Aorta (tissue), 5 donors: ENCODE data around the gene POR. TPM values are rescaled to one million over a fixed set of nuclear protein-coding genes. Genes with fewer than 3 reads are reported as not detected.
"Not testable (repeated sequence)": the region's sequence is repeated elsewhere in the genome, so short reads cannot be mapped to it uniquely, and the experiment has no call there.

Source experiments
- ATAC-seq: fragments of 200-7000 bp; cut with Tn5 transposase; one replicate; pipeline ENCODE4 v1.9.1; 2022; ENCODE audit warnings: moderate library complexity; ENCODE audit not compliant: low FRiP score
- DNase-seq, 2 donors: peaks; one replicate each; pipeline ENCODE4 v3.0.0-alpha.2; 2020
- H3K27ac ChIP-seq, 2 donors: one replicate each; pipeline ENCODE4 v1.5.1; 2013; ENCODE audit warnings: low read length in 2 of 2, mild to moderate bottlenecking in 2 of 2, moderate library complexity in 2 of 2, control low read depth in 1 of 2, inconsistent platforms in 1 of 2, low read depth in 1 of 2
- H3K27me3 ChIP-seq, 2 donors: one replicate each; pipeline ENCODE4 v1.6.1; 2013; ENCODE audit warnings: control low read depth in 1 of 2, low read length in 1 of 2, mild to moderate bottlenecking in 1 of 2, moderate library complexity in 1 of 2; ENCODE audit not compliant: insufficient read depth in 2 of 2, control insufficient read depth in 1 of 2
- H3K36me3 ChIP-seq, 2 donors: one replicate each; pipeline ENCODE4 v1.6.1; 2013; ENCODE audit warnings: control low read depth in 1 of 2, low read length in 1 of 2, mild to moderate bottlenecking in 1 of 2; ENCODE audit not compliant: insufficient read depth in 2 of 2, control insufficient read depth in 1 of 2
- H3K4me1 ChIP-seq, 2 donors: one replicate each; pipeline ENCODE4 v1.6.1; 2013; ENCODE audit warnings: low read length in 2 of 2, control low read depth in 1 of 2, mild to moderate bottlenecking in 1 of 2, moderate library complexity in 1 of 2; ENCODE audit not compliant: insufficient read depth in 2 of 2, control insufficient read depth in 1 of 2
- H3K4me3 ChIP-seq, 2 donors: one replicate each; pipeline ENCODE4 v1.5.1; 2013; ENCODE audit warnings: low read length in 2 of 2, control low read depth in 1 of 2, mild to moderate bottlenecking in 1 of 2
- H3K9me3 ChIP-seq: one replicate; pipeline ENCODE4 v1.6.1; 2013; ENCODE audit warnings: mild to moderate bottlenecking, low read length; ENCODE audit not compliant: control insufficient read depth
- WGBS, 2 donors: extraction: QIAGEN DNeasy Blood & Tissue Kit; methylation state at CpG; one replicate each; pipeline ENCODE4 v1.1.7; 2013; 5-methylcytosine and 5-hydroxymethylcytosine counted together
- intact Hi-C, 2 donors: fragments of 100-400 bp; cut with DNase I; formaldehyde crosslinking; loops; one replicate each; pipeline versions ENCODE4 v1.14.2 to v1.15.0; 2022
- polyA plus RNA-seq, 2 donors: library from polyadenylated mRNA; stranded (reverse); fragments of 200-250 nt; gene quantifications; one replicate each; pipeline ENCODE4 v1.2.3, GENCODE V29; 2013
- total RNA-seq, 2 donors: library from RNA; stranded (reverse); fragmentation: NEBNext Ultra II Directional; extraction: Animal tissue kit (Norgen Biotek cat#: 25700); gene quantifications; one replicate each; pipeline ENCODE4 v1.2.1, GENCODE V29; 2021
- donor health status: healthy with polysubstance abuse.
- donor health status: Bipolar disorder and iron deficiency.
- donor health status: DM: no; HTN: no; CAD: no.
- donor health status: DM: no; HTN: no; CAD: no.
- donor health status: DM: yes; HTN: yes; CAD: no.

Gene POR
- total and polyA plus RNA-seq, 4 donors = 40.4 to 121 (median 79.6) TPM

DNA sequence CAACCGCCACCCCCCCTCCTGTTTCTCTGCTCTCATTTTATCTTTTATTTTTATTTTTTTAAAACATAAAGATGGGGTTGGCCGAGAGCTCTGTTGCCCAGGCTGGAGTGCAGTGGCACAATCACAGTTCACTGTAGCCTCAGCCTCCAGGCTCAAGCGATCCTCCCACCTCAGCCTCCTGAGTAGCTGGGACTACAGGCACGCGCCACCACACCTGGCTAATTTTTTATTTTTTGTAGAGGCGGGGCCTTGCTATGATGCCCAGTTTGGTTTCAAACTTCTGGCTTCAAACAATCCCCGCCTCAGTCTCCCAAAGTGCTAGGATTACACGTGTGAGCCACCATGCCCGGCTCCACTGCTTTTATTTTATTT lies 7.3 kb upstream of the POR start:
- DNase-seq, H3K4me1 ChIP-seq, intact Hi-C loops, H3K4me3 ChIP-seq, H3K9me3 ChIP-seq, H3K36me3 ChIP-seq, H3K27ac ChIP-seq, ATAC-seq, H3K27me3 ChIP-seq: not testable (repeated sequence)
- WGBS, 2 donors = 94 to 96% methylated on average over 9 of the region's 9 CpGs

DNA sequence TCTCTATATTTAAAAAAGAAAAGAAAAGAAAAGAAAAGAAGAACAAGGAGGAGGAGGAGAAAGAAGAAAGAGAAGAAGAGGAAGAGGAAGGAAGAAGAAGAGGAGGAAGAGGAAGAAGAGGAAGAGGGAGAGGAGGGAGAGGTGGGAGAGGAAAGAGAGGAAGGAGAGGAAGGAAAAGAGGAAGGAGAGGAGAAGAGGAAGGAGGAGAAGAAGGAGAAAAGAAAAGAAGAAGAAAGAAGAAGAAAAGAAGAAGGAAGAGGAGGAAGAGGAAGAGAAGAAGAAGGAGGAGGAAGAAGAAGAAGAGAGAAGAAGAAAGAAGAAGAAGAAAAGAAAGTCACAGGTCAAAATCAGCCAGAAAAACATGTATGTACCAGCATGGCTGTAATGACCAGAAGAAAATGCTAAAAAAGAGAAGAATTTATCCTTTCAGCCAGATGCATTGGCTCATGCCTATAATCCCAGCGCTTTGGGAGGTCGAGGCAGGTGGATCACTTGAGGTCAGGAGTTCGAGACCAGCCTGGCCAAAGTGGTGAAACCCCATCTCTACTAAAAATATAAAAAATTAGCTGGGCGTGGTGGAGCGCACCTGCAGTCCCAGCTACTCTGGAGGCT lies 5.3 kb upstream of the POR start:
- no peak for ATAC-seq

GRCh38 chr7:75911186-75911585 lies 3.8 kb upstream of the POR start:
- ATAC-seq, H3K27ac ChIP-seq, intact Hi-C loops, DNase-seq, H3K4me3 ChIP-seq, H3K9me3 ChIP-seq, H3K36me3 ChIP-seq, H3K4me1 ChIP-seq, H3K27me3 ChIP-seq: not testable (repeated sequence)
- WGBS, 2 donors = 57 to 65% methylated on average over 12 of the region's 12 CpGs

More for the DNA sequence above, 5.3 kb upstream of the POR start:
- no peak for DNase-seq
- WGBS, 2 donors = 90 to 94% methylated on average over 5 of the region's 5 CpGs
- no peak overlapping the region for H3K4me3 ChIP-seq
- intact Hi-C loops = no loop called here
- H3K9me3 ChIP-seq = no peaks in the 10 kb centered on the region
- no peaks in the 10 kb centered on the region for H3K36me3 ChIP-seq
- H3K4me1 ChIP-seq = no peaks in the 10 kb centered on the region
- H3K27ac ChIP-seq = no peak overlapping the region
- no peaks in the 10 kb centered on the region for H3K27me3 ChIP-seq

- intact Hi-C loops = no loop called here
- WGBS, 2 donors = 98 to 100% methylated on average over 6 of the region's 6 CpGs
- H3K4me3 ChIP-seq = no peak overlapping the region
These were observed 1.5 kb upstream of the POR start for GRCh38 chr7:75913437-75913836.

DNA sequence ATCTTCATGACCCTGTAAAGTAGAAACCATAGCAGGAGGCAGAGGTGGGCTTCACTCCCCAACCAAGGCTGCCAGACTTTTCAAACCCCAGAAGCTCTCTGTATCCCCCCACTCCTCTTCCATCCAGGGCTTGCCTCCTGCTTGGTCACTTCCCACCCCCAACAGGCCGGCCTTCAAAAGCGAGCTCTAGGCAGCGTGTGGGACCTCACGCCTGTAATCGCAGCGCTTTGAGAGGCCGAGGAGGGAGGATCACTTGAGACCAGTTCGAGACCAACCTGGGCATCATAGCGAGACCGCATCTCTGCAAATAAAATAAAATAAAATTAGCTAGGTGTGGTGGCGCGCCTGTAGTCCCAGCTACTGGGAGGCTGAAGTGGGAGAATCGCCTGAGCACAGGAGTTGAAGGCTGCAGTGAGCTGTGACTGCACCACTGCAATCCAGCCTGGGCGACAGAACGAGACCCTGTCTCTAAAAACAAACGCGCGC lies 743 bp upstream of the POR start:
- Histone ChIP-seq H3K36me3 (no peaks in the 10 kb centered on the region), H3K27me3 (no peaks in the 10 kb centered on the region), H3K9me3 (no peaks in the 10 kb centered on the region), H3K4me3 (peak overlapping the region; percentile 56 to 73), H3K4me1 (no peaks in the 10 kb centered on the region), H3K27ac (peak overlapping the region in 1 of 2 donors; percentile 65)
- DNase-seq (peak in 1 of 2 donors; percentile 48), ATAC-seq (no peak)
- WGBS, 2 donors = 31 to 36% methylated on average over 18 of the region's 18 CpGs
- intact Hi-C loops = no loop called here

More at GRCh38 chr7:75913437-75913836, 1.5 kb upstream of the POR start:
- ATAC-seq (no peak), DNase-seq (no peak)
- no peak overlapping the region for H3K27ac ChIP-seq
- H3K9me3 ChIP-seq = no peaks in the 10 kb centered on the region
- H3K27me3 ChIP-seq = no peaks in the 10 kb centered on the region
- H3K36me3 ChIP-seq = no peaks in the 10 kb centered on the region
- no peaks in the 10 kb centered on the region for H3K4me1 ChIP-seq

- 0 to 1% methylated on average over 32 of the region's 32 CpGs for WGBS, 2 donors
- DNase-seq (peak in 1 of 2 donors; percentile 48), ATAC-seq (peak; percentile 5)
- Histone ChIP-seq H3K36me3 (no peaks in the 10 kb centered on the region), H3K27me3 (no peaks in the 10 kb centered on the region), H3K27ac (peak overlapping the region in 1 of 2 donors; percentile 67), H3K4me1 (no peaks in the 10 kb centered on the region), H3K9me3 (no peaks in the 10 kb centered on the region), H3K4me3 (peak overlapping the region; percentile 38 to 91)
- intact Hi-C loops = loop anchor here (1.0 to 5.0 kb wide), 4 partner anchors 51 to 82 kb away; no protein-coding TSS in a partner anchor
These were observed 631 bp downstream of the POR start for GRCh38 chr7:75915416-75916156.

GRCh38 chr7:75916259-75916658 lies 1.3 kb downstream of the POR start:
- DNase-seq (no peak), ATAC-seq (no peak)
- H3K27me3 ChIP-seq = no peaks in the 10 kb centered on the region
- H3K27ac ChIP-seq = peak overlapping the region in 1 of 2 donors; percentile 67
- no peaks in the 10 kb centered on the region for H3K9me3 ChIP-seq
- WGBS, 2 donors = 23 to 28% methylated on average over 5 of the region's 5 CpGs
- H3K4me1 ChIP-seq = no peaks in the 10 kb centered on the region
- intact Hi-C loops = loop anchor here in 1 of 2 donors (5.0 kb wide), 2 partner anchors 51 to 81 kb away; no protein-coding TSS in a partner anchor
- H3K36me3 ChIP-seq = no peaks in the 10 kb centered on the region
- peak overlapping the region; percentile 38 to 91 for H3K4me3 ChIP-seq

DNA sequence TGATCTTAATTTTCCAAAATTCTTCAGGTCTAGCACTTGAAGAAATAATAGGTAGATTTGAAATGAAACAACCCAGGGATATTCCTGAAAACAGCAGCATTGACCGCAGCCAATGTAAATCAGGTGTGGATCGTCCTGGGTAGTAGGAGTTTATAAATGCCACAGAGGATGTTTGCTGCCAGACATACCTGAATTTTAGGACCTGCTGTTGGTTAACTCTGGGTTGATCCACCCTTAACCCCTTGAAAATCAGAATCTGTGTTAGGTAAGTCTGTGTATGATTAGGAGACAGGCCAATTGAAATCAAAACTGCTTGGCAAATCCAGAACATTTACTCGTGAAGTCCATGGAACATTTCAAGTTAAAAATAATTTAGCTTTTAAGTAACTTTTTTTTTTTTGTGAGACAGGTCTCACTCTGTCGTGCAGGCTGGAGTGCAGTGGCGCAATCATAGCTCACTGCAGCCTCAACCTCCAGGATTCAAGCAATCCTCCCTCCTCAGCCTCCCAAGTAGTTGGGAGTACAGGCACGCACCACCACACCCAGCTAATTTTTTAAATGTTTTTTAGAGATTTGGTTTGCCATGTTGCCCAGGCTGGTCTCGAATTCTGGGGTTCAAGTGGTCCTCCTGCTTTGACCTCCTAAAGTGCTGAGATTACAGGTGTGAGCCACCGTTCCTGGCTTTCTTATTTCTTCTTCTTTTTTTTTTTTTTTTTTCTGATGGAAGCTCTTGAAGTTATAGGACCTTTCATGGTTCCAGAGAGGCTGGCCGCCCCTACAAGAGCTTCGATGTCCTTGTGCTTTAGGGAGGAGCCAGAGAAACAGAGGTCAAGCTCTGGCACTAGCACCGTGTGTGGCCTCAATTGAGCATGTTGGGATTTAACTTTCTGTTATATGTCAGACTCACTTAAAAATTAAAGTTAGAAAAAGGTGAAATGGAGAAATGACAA lies 2.0 kb downstream of the POR start:
- intact Hi-C loops = loop anchor here in 1 of 2 donors (5.0 kb wide), 2 partner anchors 50 to 80 kb away; no protein-coding TSS in a partner anchor
- Histone ChIP-seq H3K27ac (peak overlapping the region in 1 of 2 donors; percentile 32), H3K4me1 (no peaks in the 10 kb centered on the region), H3K27me3 (no peaks in the 10 kb centered on the region), H3K4me3 (no peak overlapping the region), H3K36me3 (no peaks in the 10 kb centered on the region), H3K9me3 (no peaks in the 10 kb centered on the region)
- DNase-seq = no peak
- ATAC-seq = no peak
- 66 to 70% methylated on average over 11 of the region's 11 CpGs for WGBS, 2 donors
